Heart right ventricle (tissue), 16 donors: ENCODE measurements around the gene CYP4A22. TPM values are rescaled to one million over a fixed set of nuclear protein-coding genes. Genes with fewer than 3 reads are reported as not detected.

Experiments used
- ATAC-seq, 8 donors: fragments of 200-7000 bp; cut with Tn5 transposase; one replicate each; pipeline ENCODE4 v1.9.1; 2020; ENCODE audit warnings: mild to moderate bottlenecking in 8 of 8, moderate library complexity in 8 of 8, moderate number of reproducible peaks in 1 of 8
- DNase-seq, 2 donors: peaks; one replicate each; pipeline ENCODE4 v3.0.0-alpha.2; 2020
- H3K27ac ChIP-seq, 10 donors: fragments of 200-600 bp; sonication (generic) in 2 of 10; one replicate each; pipeline versions ENCODE4 v1.5.0 to v1.8.0; 2020 to 2022; ENCODE audit warnings: mild to moderate bottlenecking in 3 of 10
- H3K27me3 ChIP-seq, 7 donors: fragments of 200-600 bp; one replicate each; pipeline ENCODE4 v1.8.0; 2021 to 2022; ENCODE audit warnings: mild to moderate bottlenecking in 2 of 7
- H3K36me3 ChIP-seq, 9 donors: fragments of 200-600 bp; sonication (generic) in 1 of 9; one replicate each; pipeline versions ENCODE4 v1.5.0 to v1.8.0; 2020 to 2022; ENCODE audit warnings: mild to moderate bottlenecking in 2 of 9
- H3K4me1 ChIP-seq, 9 donors: fragments of 200-600 bp; sonication (generic) in 1 of 9; one replicate each; pipeline versions ENCODE4 v1.5.0 to v1.8.0; 2020 to 2022; ENCODE audit warnings: mild to moderate bottlenecking in 4 of 9
- H3K4me3 ChIP-seq, 10 donors: fragments of 200-600 bp; sonication (generic) in 2 of 10; one replicate each; pipeline versions ENCODE4 v1.5.0 to v1.8.0; 2020 to 2022; ENCODE audit warnings: mild to moderate bottlenecking in 7 of 10, moderate library complexity in 2 of 10
- H3K9me3 ChIP-seq, 11 donors: fragments of 200-600 bp in 10 of 11; sonication (generic) in 2 of 11; one replicate each; pipeline versions ENCODE4 v1.5.0 to v1.8.0; 2013 to 2022; ENCODE audit warnings: mild to moderate bottlenecking in 2 of 11, control low read depth in 1 of 11, moderate library complexity in 1 of 11
- WGBS, 2 donors: extraction: QIAGEN DNeasy Blood & Tissue Kit; methylation state at CpG; one replicate each; pipeline ENCODE4 v1.1.7; 2013; ENCODE audit warnings: inconsistent platforms in 1 of 2; 5-methylcytosine and 5-hydroxymethylcytosine counted together
- intact Hi-C, 10 donors: fragments of 100-400 bp; cut with DNase I; formaldehyde crosslinking; loops; one replicate each; pipeline versions ENCODE4 v1.11.1 to v1.14.2; 2022
- polyA plus RNA-seq, 2 donors: library from polyadenylated mRNA; stranded (reverse); fragments of 200-250 nt; gene quantifications; one replicate each; pipeline ENCODE4 v1.2.3, GENCODE V29; 2013
- total RNA-seq, 10 donors: library from RNA; stranded (reverse); fragmentation: NEBNext Ultra II Directional in 3 of 10; extraction: Animal tissue kit (Norgen Biotek cat#: 25700) in 3 of 10; gene quantifications; one replicate each; pipeline versions ENCODE4 v1.2.1 to v1.2.4, GENCODE V29; 2021 to 2023
- TF ChIP-seq, protein P1 (sequence below), 9 donors: fragments of 200-600 bp; sonication (generic) in 2 of 9; IDR thresholded peaks; one replicate each; pipeline versions ENCODE4 v1.5.0 to v1.8.0; 2021 to 2022; ENCODE audit warnings: antibody characterized with exemption in 9 of 9, mild to moderate bottlenecking in 5 of 9, moderate library complexity in 1 of 9
- donor health status: Arrhythmogenic right ventricular cardiomyopathy.
- donor health status: ischemic (EF 13 %, LVEDD 7.1; RV severe dilation, severe dysfunction).
- donor health status: healthy with polysubstance abuse.
- donor health status: DM: no; HTN: yes; CAD: no.
- donor health status: DM: no; HTN: no; CAD: no.
- donor health status: ischemic (EF 25% LVEDD 6.9; RV normal size, moderate dysfunction).
- donor health status: ischemic (EF 25% LVEDD 5.7; RV mildly dilated, moderate dysfunction).
- donor health status: healthy.
- donor health status: DM: yes; HTN: yes; CAD: no.
- donor health status: Ischemic cardiomyopathy.
- donor health status: ischemic (EF 35%, LVEDD 5.7; RV mildly dilated, moderate dysfunction).
- donor health status: nonischemic (EF 11% LVEDD 7.7; RV severe dilation, severe dysfunction).
- donor health status: DM: yes; HTN: yes; CAD: no.
- donor health status: PGD.
- donor health status: ischemic (EF 29% LVEDD 5.4; RV normal size, mild dysfunction).
- donor health status: nonischemic (EF 23%, LVEDD 6.1; RV moderate dilation, normal function).

CYP4A22 gene
- total and polyA plus RNA-seq, 12 donors: not detected

DNA sequence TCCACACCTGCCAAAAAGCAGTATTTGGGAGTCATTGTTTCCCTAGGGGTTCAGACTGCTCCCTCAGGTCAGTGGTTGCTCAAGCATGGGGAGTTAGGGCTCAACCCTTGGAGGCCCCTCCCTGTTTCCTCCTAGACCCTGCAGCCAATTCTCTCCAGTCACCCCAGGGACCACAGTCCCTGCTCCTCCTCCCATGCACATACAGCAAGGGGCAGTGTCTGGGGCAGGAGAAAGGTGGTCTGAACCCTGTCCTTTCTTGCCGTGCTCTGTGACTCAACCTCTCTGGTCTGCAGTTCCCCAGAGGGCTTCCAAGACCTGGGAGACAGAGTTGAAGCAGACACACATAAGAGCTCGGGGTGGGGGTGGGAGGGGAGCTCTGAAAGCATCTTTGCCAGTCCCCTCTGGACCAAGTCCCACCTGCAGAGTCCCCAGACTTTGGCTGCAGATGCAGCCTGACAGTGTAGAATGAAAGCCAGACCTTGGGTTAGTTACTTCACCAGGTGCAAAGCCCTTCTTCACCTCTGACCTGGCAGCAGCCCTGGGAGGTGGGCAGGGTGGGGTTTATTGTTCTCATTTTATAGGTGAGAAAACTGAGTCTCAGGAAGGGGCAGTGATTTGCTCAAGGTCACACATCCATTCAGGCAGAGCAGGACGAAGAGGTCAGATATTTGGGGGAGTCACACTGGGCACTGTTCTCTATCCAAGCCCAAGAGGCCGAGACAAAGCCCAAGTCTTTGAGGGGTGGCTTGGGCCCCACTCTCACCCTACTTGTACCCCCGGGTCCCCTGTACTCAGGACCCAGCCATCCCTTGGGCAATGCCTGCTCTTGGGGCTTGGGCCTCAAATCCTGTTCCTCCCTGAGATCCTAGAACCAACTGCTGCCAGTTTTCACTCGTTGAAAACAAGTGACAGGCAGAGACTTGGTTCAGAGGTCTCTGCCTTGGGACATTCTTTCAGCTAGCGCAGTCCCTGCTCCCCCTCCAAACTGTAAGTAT, 51.8 kb downstream of the CYP4A22 start:
- intact Hi-C loops: loop anchor here in 4 of 10 donors (10.0 kb wide), 3 partner anchors 226 to 536 kb away; partner anchors contain the start of gene FOXE3 (in 1 of the 4)
- Histone ChIP-seq H3K4me1 (peaks cover 2 to 25% (median 21%) of the 10 kb centered on the region in 9 donors), H3K36me3 (no peaks in the 10 kb centered on the region), H3K27ac (no peak overlapping the region), H3K9me3 (no peaks in the 10 kb centered on the region), H3K27me3 (peaks cover 0 to 13% (median 0%) of the 10 kb centered on the region in 7 donors), H3K4me3 (no peak overlapping the region)
- DNase-seq (no peak), ATAC-seq (no peak)
- 80 to 89% methylated on average over 7 of the region's 7 CpGs for WGBS, 2 donors
- TF ChIP-seq, protein P1, sequence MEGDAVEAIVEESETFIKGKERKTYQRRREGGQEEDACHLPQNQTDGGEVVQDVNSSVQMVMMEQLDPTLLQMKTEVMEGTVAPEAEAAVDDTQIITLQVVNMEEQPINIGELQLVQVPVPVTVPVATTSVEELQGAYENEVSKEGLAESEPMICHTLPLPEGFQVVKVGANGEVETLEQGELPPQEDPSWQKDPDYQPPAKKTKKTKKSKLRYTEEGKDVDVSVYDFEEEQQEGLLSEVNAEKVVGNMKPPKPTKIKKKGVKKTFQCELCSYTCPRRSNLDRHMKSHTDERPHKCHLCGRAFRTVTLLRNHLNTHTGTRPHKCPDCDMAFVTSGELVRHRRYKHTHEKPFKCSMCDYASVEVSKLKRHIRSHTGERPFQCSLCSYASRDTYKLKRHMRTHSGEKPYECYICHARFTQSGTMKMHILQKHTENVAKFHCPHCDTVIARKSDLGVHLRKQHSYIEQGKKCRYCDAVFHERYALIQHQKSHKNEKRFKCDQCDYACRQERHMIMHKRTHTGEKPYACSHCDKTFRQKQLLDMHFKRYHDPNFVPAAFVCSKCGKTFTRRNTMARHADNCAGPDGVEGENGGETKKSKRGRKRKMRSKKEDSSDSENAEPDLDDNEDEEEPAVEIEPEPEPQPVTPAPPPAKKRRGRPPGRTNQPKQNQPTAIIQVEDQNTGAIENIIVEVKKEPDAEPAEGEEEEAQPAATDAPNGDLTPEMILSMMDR (IDR thresholded peaks at IDR 0.05): no peak

DNA sequence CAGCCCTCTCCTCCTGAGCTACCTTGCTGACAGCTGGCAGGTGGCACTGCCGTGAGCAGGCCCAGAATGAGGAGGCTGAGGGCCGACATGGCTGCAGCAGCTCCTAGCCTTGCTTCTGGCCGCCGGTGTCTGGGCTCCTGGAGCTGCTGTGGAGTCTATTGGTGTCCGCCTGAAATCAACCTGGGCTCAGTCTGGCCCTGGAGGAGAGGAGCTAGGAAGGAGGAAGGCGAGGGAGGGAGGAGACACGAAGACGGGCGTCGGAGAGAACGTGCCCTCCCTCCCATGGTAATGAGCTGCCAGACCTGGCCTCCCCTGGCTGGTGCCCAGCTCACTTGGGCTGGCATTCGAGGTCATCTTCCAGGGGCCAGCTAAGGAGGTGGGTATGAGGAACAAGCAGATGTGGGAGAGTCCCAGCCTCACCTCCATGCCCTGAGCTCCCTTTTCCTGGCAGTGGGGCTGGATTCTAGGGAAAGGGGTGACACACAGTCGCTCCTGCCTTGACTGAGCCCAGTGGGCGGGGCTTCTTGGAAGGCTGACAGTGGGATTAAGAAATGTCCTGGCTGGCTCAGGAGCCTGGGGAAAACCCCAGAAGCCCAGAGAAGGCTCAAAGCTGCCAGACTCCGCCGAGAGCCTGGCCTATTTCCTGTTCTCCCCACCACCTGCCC, 52.7 kb downstream of the CYP4A22 start, which contains the start of gene PDZK1IP1:
Gene PDZK1IP1 (minus strand): TSS at position 193 of the 665 bp plus-strand sequence. CDS start 104 bp downstream, at position 89.
- peaks cover 0 to 13% (median 0%) of the 10 kb centered on the region in 7 donors for H3K27me3 ChIP-seq
- ATAC-seq: peak; percentile 48 to 87 (median 62)
- DNase-seq: peak; percentile 54 to 71
- no peak within 1 kb of the TSS for H3K27ac ChIP-seq
- H3K4me1 ChIP-seq: peaks cover 2 to 25% (median 21%) of the 10 kb centered on the region in 9 donors
- TF ChIP-seq, protein P1 (IDR thresholded peaks at IDR 0.05): no peak
- H3K4me3 ChIP-seq: no peak within 1 kb of the TSS
- WGBS, 2 donors: 51 to 64% methylated on average over 16 of the region's 16 CpGs
- no peaks in the 10 kb centered on the region for H3K36me3 ChIP-seq
- intact Hi-C loops: loop anchor here in 9 of 10 donors (5.0 to 10.0 kb wide), 10 partner anchors 72 to 537 kb away; partner anchors contain the start of genes CMPK1 (in 3 of the 9) and FOXE3 (in 1 of the 9)
- H3K9me3 ChIP-seq: no peaks in the 10 kb centered on the region

GRCh38 chr1:47190509-47190855, 53.2 kb downstream of the CYP4A22 start:
- H3K4me1 ChIP-seq: peaks cover 2 to 25% (median 21%) of the 10 kb centered on the region in 9 donors
- DNase-seq (no peak), ATAC-seq (no peak)
- H3K36me3 ChIP-seq: no peaks in the 10 kb centered on the region
- intact Hi-C loops: loop anchor here in 9 of 10 donors (5.0 to 10.0 kb wide), 7 partner anchors 72 to 537 kb away; partner anchors contain the start of gene CMPK1 (in 3 of the 9)
- H3K27me3 ChIP-seq: peaks cover 0 to 13% (median 0%) of the 10 kb centered on the region in 7 donors
- no peak overlapping the region for H3K27ac ChIP-seq
- TF ChIP-seq, protein P1 (IDR thresholded peaks at IDR 0.05): no peak
- 64% methylated on average over 5 of the region's 5 CpGs for WGBS, 2 donors
- H3K4me3 ChIP-seq: no peak overlapping the region
- H3K9me3 ChIP-seq: no peaks in the 10 kb centered on the region

DNA sequence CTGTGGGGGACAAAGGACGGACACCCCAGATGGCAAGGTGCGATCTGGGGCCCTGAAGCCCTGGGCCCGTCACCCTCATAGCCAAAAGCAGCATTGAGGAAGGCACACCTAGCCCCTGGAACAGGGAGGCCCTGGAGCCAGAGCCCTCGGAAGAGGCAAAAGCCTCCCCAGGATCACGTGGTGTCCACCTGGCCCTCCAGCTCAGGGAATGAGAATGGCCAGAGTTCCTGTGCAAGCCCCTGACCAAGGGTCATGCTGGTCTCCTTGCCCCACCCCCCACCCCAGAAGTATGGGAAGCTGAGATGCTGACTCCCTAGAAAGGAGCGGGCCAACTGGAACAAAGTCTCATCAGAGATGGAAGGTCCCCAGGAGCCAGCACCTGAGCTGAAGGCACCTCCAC, 53.6 kb downstream of the CYP4A22 start:
- DNase-seq (no peak), ATAC-seq (no peak)
- Histone ChIP-seq H3K4me3 (no peak overlapping the region), H3K27ac (no peak overlapping the region), H3K4me1 (peaks cover 2 to 25% (median 21%) of the 10 kb centered on the region in 9 donors), H3K27me3 (peaks cover 0 to 13% (median 0%) of the 10 kb centered on the region in 7 donors), H3K36me3 (no peaks in the 10 kb centered on the region), H3K9me3 (no peaks in the 10 kb centered on the region)
- intact Hi-C loops: loop anchor here in 9 of 10 donors (5.0 to 10.0 kb wide), 7 partner anchors 71 to 536 kb away; partner anchors contain the start of gene CMPK1 (in 3 of the 9)
- TF ChIP-seq, protein P1 (IDR thresholded peaks at IDR 0.05): no peak
- 96 to 100% methylated on average over 6 of the region's 6 CpGs for WGBS, 2 donors
